Vagina (tissue), 2 donors: Measurements from ENCODE around the gene ZNF451. TPM values are rescaled to one million over a fixed set of nuclear protein-coding genes. Genes with fewer than 3 reads are reported as not detected.
"Not testable (repeated sequence)": the region's sequence is repeated elsewhere in the genome, so short reads cannot be mapped to it uniquely, and the experiment has no call there.

Experiments used
- DNase-seq, 2 donors: peaks; one replicate each; pipeline ENCODE4 v3.0.0-alpha.2; 2017; ENCODE audit errors: extremely low spot score in 2 of 2
- H3K27ac ChIP-seq: fragments of 200-600 bp; sonication (generic); one replicate; pipeline ENCODE4 v1.5.1; 2019
- H3K27me3 ChIP-seq: fragments of 200-600 bp; sonication (generic); one replicate; pipeline ENCODE4 v1.5.1; 2019
- H3K36me3 ChIP-seq, 2 donors: fragments of 200-600 bp; sonication (generic); one replicate each; pipeline ENCODE4 v1.5.1; 2017 to 2019
- H3K4me1 ChIP-seq: fragments of 200-600 bp; sonication (generic); one replicate; pipeline ENCODE4 v1.5.1; 2019
- H3K4me3 ChIP-seq, 2 donors: fragments of 200-600 bp; sonication (generic); 1 replicate in 1 of 2; 2 replicates in 1 of 2; pipeline ENCODE4 v1.5.1; 2016 to 2019
- H3K9me3 ChIP-seq: fragments of 200-600 bp; sonication (generic); one replicate; pipeline ENCODE4 v1.5.1; 2019
- CTCF ChIP-seq, 3 experiments: fragments of 450-650 bp in 2 of 3; fragments of 200-600 bp in 1 of 3; sonication (generic) in 1 of 3; IDR thresholded peaks; one replicate each; pipeline ENCODE4 v1.5.1; 2017 to 2019; ENCODE audit warnings: antibody characterized with exemption in 3 of 3, mild to moderate bottlenecking in 2 of 3, moderate library complexity in 2 of 3
- POLR2A ChIP-seq, 2 donors: fragments of 450-650 bp; IDR thresholded peaks; one replicate each; pipeline ENCODE4 v1.6.1; 2017; ENCODE audit warnings: antibody characterized with exemption in 2 of 2, mild to moderate bottlenecking in 2 of 2, moderate library complexity in 2 of 2
- POLR2AphosphoS5 ChIP-seq, 2 donors: sonication (generic); formaldehyde crosslinking; IDR thresholded peaks; one replicate each; pipeline ENCODE4 v1.9.0; 2017; ENCODE audit warnings: antibody characterized with exemption in 2 of 2, mild to moderate bottlenecking in 2 of 2, low read depth in 1 of 2; ENCODE audit not compliant: insufficient read depth in 1 of 2
- intact Hi-C: fragments of 100-400 bp; cut with DNase I; formaldehyde crosslinking; loops from one replicate; pipeline ENCODE4 v1.15.1; 2023
- total RNA-seq: library from RNA; depleted of rRNA; stranded (reverse); fragments of >200 nt; gene quantifications from one replicate; pipeline ENCODE4 v1.2.3, GENCODE V29; 2016

The ZNF451 gene, protein sequence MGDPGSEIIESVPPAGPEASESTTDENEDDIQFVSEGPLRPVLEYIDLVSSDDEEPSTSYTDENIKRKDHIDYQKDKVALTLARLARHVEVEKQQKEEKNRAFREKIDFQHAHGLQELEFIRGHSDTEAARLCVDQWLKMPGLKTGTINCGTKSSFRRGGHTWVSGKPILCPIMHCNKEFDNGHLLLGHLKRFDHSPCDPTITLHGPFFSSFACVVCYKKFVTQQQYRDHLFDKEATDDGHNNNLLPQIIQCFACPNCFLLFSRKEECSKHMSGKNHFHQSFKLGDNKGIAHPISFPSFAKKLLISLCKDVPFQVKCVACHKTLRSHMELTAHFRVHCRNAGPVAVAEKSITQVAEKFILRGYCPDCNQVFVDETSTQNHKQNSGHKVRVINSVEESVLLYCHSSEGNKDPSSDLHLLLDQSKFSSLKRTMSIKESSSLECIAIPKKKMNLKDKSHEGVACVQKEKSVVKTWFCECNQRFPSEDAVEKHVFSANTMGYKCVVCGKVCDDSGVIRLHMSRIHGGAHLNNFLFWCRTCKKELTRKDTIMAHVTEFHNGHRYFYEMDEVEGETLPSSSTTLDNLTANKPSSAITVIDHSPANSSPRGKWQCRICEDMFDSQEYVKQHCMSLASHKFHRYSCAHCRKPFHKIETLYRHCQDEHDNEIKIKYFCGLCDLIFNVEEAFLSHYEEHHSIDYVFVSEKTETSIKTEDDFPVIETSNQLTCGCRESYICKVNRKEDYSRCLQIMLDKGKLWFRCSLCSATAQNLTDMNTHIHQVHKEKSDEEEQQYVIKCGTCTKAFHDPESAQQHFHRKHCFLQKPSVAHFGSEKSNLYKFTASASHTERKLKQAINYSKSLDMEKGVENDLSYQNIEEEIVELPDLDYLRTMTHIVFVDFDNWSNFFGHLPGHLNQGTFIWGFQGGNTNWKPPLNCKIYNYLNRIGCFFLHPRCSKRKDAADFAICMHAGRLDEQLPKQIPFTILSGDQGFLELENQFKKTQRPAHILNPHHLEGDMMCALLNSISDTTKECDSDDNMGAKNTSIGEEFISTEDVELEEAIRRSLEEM
- total RNA-seq = 43.5 TPM

- peak within 1 kb of the TSS; percentile 62 for H3K27ac ChIP-seq
- no peaks in the 10 kb centered on the region for H3K9me3 ChIP-seq
- peaks cover 34% of the 10 kb centered on the region for H3K4me1 ChIP-seq
- DNase-seq = peak; percentile 97 to 98
- peak within 1 kb of the TSS; percentile 55 for H3K4me3 ChIP-seq
- H3K36me3 ChIP-seq = no peaks in the 10 kb centered on the region
- TF ChIP-seq POLR2AphosphoS5 (IDR thresholded peaks at IDR 0.05; ENCODE audit: insufficient read depth in 1 of 2, low read depth in 1 of 2) (peak; percentile 99), POLR2A (IDR thresholded peaks at IDR 0.05) (peak; percentile 55 to 85), CTCF (IDR thresholded peaks at IDR 0.05) (peak in 1 of 3 experiments; percentile 24)
- intact Hi-C loops = no loop called here
- H3K27me3 ChIP-seq = no peaks in the 10 kb centered on the region
These were observed at the start of gene ZNF451 for GRCh38 chr6:57089687-57090457. Gene ZNF451 (plus strand): TSS chr6:57090188. CDS start chr6:57090254, 66 bp downstream.

DNA sequence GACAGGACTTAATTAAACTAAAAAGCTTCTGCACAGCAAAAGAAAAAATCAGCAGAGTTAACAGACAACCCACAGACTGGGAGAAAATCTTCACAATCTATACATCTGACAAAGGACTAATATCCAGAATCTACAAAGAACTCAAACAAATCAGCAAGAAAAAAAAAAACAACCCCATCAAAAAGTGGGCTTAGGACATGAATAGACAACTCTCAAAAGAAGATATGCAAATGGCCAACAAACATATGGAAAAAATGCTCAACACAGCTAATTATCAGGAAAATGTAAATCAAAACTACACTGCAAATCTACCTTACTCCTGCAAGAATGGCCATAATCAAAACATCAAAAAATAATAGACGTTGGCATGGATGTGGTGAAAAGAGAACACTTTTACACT lies 45.9 kb upstream of the ZNF451 start:
- H3K36me3 ChIP-seq, H3K4me3 ChIP-seq, DNase-seq, H3K9me3 ChIP-seq, intact Hi-C loops, H3K27me3 ChIP-seq, H3K27ac ChIP-seq: not testable (repeated sequence)
- peaks cover 13% of the 10 kb centered on the region for H3K4me1 ChIP-seq

GRCh38 chr6:57044568-57044967 lies 45.4 kb upstream of the ZNF451 start:
- DNase-seq = no peak
- no peaks in the 10 kb centered on the region for H3K27me3 ChIP-seq
- no peaks in the 10 kb centered on the region for H3K36me3 ChIP-seq
- H3K9me3 ChIP-seq = no peaks in the 10 kb centered on the region
- no peak overlapping the region for H3K27ac ChIP-seq
- no peak overlapping the region for H3K4me3 ChIP-seq
- TF ChIP-seq POLR2AphosphoS5 (IDR thresholded peaks at IDR 0.05; ENCODE audit: insufficient read depth in 1 of 2, low read depth in 1 of 2) (no peak), CTCF (IDR thresholded peaks at IDR 0.05) (no peak), POLR2A (IDR thresholded peaks at IDR 0.05) (no peak)
- peaks cover 17% of the 10 kb centered on the region for H3K4me1 ChIP-seq
- intact Hi-C loops = no loop called here

DNA sequence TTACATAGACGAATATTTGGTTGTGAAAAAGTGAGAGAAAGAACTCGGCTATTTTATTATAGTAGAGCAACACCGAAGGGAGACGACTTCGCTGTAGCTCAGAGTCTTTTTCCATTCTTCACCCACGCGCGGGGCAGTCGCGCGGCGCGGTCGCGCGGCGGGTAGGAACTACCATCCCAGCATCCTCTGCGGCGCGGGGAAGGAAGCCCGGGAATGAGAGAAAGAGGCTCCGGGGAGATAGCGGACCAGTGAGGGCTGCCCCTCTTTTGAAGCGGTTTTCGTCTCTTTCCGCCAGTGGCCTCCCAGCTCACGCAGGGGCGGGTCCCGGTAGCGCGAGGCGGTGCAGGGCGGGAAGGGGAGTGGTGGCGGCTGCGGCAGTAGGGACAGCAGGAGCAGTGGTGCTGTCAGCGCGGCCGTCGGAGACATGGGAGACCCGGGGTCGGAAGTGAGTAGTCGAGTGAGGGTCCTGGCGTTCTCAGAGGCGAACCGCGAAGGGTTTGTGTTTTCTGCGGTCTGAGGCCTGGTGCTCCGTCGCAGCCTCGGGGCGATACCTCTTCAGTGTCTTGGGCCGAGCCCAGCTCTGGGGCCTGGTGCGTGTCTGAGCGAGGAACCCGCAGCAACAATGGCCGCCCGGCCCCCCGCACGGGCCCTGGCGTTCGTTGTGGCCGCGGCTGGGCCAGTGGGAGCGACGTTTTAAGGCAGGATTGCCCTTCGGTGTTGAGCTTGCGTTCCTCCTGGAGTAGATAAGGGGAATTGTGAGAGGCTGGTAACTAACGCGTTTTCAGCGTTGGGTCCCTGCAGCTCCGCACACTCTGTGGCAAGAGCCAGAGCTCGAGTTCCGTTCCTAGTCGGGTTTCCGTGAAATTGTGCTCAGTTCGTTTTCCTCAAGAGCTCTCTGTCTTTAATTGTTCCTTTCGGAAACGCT lies 43.4 kb upstream of the ZNF451 start, which contains the start of gene KIAA1586:
TSS of gene KIAA1586 (plus strand) at position 362 of the 925 bp plus-strand sequence. CDS start at position 425, 63 bp downstream.
- not testable (repeated sequence) for H3K9me3 ChIP-seq, H3K27me3 ChIP-seq, H3K36me3 ChIP-seq
- peak in 1 of 2 donors; percentile 93 for DNase-seq
- intact Hi-C loops = loop anchor here (5.0 kb wide), 1 partner anchor 94 kb away; no protein-coding TSS in a partner anchor
- peaks cover 17% of the 10 kb centered on the region for H3K4me1 ChIP-seq
- peak within 1 kb of the TSS; percentile 43 for H3K27ac ChIP-seq
- peak within 1 kb of the TSS; percentile 44 to 53 for H3K4me3 ChIP-seq
- TF ChIP-seq POLR2AphosphoS5 (IDR thresholded peaks at IDR 0.05; ENCODE audit: insufficient read depth in 1 of 2, low read depth in 1 of 2) (peak; percentile 86 to 91), POLR2A (IDR thresholded peaks at IDR 0.05) (peak in 1 of 2 donors; percentile 72), CTCF (IDR thresholded peaks at IDR 0.05) (peak in 1 of 3 experiments; percentile 10)

GRCh38 chr6:57047257-57047585 lies 42.8 kb upstream of the ZNF451 start:
- H3K9me3 ChIP-seq, H3K27ac ChIP-seq, DNase-seq, H3K4me3 ChIP-seq, H3K27me3 ChIP-seq: not testable (repeated sequence)
- Histone ChIP-seq H3K36me3 (peaks cover 0 to 11% of the 10 kb centered on the region in 2 donors), H3K4me1 (peaks cover 17% of the 10 kb centered on the region)
- intact Hi-C loops = loop anchor here (5.0 kb wide), 1 partner anchor 95 kb away; no protein-coding TSS in a partner anchor

- not testable (repeated sequence) for H3K27me3 ChIP-seq, H3K9me3 ChIP-seq, H3K27ac ChIP-seq, H3K4me3 ChIP-seq, DNase-seq
- H3K36me3 ChIP-seq = peaks cover 0 to 14% of the 10 kb centered on the region in 2 donors
- peaks cover 17% of the 10 kb centered on the region for H3K4me1 ChIP-seq
- intact Hi-C loops = loop anchor here (5.0 kb wide), 1 partner anchor 96 kb away; no protein-coding TSS in a partner anchor
These were observed 42.1 kb upstream of the ZNF451 start for GRCh38 chr6:57047859-57048258.
